Activated naive CD8-positive, alpha-beta T cell treated with anti-CD3 and anti-CD28 coated beads, Interleukin-2, amount 50 U/mL, for 24 hours (primary cell): ENCODE measurements around the gene GARRE1.

ENCODE experiments used
- ATAC-seq: fragments of 150-1000 bp; cut with Tn5 transposase; one replicate; pipeline ENCODE4 v1.10.0; 2021
- DNase-seq: peaks from one replicate; pipeline ENCODE4 v3.0.0; 2021
- H3K27ac Mint-ChIP-seq: one replicate; pipeline ENCODE4 v1.8.0; 2021; ENCODE audit warnings: mild to moderate bottlenecking, mixed read lengths
- H3K27me3 Mint-ChIP-seq: one replicate; pipeline ENCODE4 v1.8.0; 2021; ENCODE audit warnings: mixed read lengths
- H3K36me3 Mint-ChIP-seq: one replicate; pipeline ENCODE4 v1.8.0; 2021; ENCODE audit warnings: low read depth, mixed read lengths
- H3K4me1 Mint-ChIP-seq: one replicate; pipeline ENCODE4 v1.8.0; 2021; ENCODE audit warnings: mixed read lengths
- H3K4me3 Mint-ChIP-seq: one replicate; pipeline ENCODE4 v1.8.0; 2021; ENCODE audit warnings: mild to moderate bottlenecking, moderate library complexity, mixed read lengths
- H3K9me3 Mint-ChIP-seq: one replicate; pipeline ENCODE4 v1.8.0; 2021; ENCODE audit warnings: mixed read lengths

Gene GARRE1

DNA sequence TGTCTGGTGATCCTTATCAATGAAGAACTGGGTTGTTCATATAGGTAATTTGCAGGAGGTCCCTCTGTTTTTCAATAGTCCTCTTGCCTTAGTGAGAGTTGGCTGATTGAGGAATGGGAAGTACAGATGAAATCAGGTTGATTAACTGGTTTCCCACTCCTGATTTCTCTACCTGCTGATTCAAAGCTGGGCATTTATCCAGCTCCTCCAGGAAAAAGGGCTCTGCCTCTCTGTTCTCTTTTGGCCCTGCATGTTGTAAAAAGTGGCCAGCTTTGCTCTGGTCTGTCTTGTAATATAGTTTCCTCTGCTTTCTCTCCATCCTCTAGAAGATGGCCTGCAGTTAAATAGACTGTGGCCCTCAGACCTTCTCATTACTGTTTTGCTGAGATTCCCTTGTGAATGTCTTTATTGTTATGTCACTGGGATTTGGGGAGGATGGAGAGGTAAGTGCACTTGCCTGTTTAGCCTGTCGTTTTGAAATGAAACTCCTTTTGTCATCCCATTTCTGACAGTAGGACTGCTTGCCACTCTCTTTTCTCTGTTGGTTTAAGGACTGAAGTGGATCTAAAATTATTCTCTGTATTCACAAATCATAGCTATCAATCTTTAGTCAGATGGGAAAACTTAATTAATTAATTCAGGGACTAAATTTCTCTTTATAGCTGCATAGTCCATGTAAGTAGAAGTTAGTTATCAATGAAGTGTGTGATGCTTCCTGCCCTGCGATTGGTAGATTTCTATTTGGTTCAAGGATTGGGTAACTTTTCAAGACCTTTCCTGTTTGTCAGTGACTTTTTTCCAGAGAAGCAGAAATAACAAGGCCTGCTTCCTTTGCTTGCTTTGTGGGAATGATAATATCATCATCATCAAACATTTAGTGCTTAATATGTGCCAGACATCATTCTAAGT lies 28.5 kb downstream of the GARRE1 start:
- Mint-ChIP-seq H3K36me3 (peaks cover 19% of the 10 kb centered on the region), H3K27ac (no peak overlapping the region), H3K9me3 (no peaks in the 10 kb centered on the region), H3K4me1 (peaks cover 25% of the 10 kb centered on the region), H3K4me3 (no peak overlapping the region), H3K27me3 (no peaks in the 10 kb centered on the region)
- DNase-seq, result no peak
- ATAC-seq, result no peak

DNA sequence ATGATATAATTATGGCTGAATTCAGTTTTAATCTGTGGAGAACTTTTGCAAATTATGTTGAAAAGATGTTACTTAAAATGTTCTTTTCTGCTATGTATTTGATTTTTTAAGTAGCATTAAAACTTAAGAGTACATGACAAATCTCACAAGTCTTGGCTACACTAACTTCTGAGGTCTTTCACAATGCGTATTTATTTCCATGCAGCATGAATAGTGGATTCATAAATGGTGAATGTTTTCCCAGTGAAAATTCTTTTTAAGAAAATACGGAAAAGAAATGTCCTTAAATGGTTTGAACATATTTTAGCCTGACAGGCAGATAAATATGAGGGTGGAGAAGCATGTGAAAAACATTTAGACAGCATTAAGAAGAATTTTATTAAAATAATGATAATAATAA lies 30.2 kb downstream of the GARRE1 start:
- no peaks in the 10 kb centered on the region for H3K9me3 Mint-ChIP-seq
- peaks cover 19% of the 10 kb centered on the region for H3K36me3 Mint-ChIP-seq
- ATAC-seq (no peak), DNase-seq (no peak)
- H3K4me1 Mint-ChIP-seq, result peaks cover 29% of the 10 kb centered on the region
- no peaks in the 10 kb centered on the region for H3K27me3 Mint-ChIP-seq
- H3K4me3 Mint-ChIP-seq, result no peak overlapping the region
- no peak overlapping the region for H3K27ac Mint-ChIP-seq

DNA sequence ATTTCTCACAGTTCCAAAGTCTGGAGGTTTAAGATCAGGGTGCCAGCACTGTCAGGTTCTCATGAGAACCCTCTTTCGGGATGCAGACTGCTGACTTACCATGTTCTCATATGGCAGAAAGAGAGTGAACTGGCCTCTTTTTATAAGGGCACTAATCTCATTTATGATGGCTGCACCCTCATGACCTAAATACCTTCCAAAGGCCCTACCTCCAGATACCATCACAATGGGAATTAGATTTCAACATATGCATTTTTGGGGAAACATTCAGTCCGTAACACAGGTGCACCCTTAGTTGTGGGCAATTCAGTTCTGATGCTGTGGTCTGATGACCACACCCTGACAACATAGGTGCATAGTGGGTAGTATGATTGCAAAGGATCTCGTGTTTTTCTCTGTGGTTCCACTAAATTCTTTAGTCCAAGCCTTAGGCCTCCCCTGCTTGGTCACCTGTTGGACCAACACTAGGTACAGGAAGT lies 33.3 kb downstream of the GARRE1 start:
- DNase-seq (no peak), ATAC-seq (peak; percentile 2)
- H3K27me3 Mint-ChIP-seq, result no peaks in the 10 kb centered on the region
- peak overlapping the region; percentile 88 for H3K27ac Mint-ChIP-seq
- H3K9me3 Mint-ChIP-seq, result no peaks in the 10 kb centered on the region
- H3K4me3 Mint-ChIP-seq, result peak overlapping the region; percentile 26
- peaks cover 27% of the 10 kb centered on the region for H3K4me1 Mint-ChIP-seq
- peaks cover 17% of the 10 kb centered on the region for H3K36me3 Mint-ChIP-seq

DNA sequence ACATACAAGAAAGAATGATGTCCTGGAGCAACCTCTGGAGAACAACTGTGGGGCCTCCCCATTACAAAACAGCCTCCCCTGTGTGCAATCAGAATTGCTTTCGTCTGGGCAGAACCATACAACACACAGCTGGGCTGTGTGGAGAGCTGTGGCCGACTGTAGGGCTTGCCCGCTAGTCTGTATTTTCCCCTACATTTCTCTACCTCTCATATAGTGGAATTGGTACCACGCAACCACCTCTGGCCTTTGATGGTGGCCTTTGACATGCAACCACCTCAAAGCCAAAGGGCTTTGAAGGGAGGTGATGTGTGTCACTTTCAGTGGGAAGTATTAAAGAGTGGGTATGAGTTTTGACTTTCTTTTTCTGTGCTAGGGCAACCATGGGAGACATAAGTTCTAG lies 34.0 kb downstream of the GARRE1 start:
- peaks cover 23% of the 10 kb centered on the region for H3K4me1 Mint-ChIP-seq
- peak overlapping the region; percentile 88 for H3K27ac Mint-ChIP-seq
- ATAC-seq (peak; percentile 99), DNase-seq (peak; percentile 46)
- H3K27me3 Mint-ChIP-seq, result no peaks in the 10 kb centered on the region
- H3K36me3 Mint-ChIP-seq, result peaks cover 17% of the 10 kb centered on the region
- no peaks in the 10 kb centered on the region for H3K9me3 Mint-ChIP-seq
- peak overlapping the region; percentile 26 for H3K4me3 Mint-ChIP-seq

DNA sequence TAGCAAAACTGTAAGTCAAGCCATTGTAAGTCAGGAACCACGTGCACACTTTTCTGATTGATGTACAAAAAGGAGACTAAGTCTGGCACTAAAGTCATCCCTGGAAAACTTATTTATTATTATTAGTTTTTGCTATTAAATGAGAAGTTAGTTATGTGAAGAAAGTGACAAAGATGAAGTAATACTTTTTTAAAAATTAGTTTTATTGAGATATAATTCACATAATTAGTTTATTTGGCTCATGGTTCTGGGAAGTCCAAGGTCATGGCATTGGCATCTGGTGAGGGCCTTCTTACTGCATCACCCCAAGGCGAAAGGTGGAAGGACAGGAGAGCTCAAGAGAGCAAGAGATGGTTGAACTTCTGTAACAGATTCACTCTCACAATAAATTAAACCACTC lies 36.9 kb downstream of the GARRE1 start:
- peaks cover 11% of the 10 kb centered on the region for H3K36me3 Mint-ChIP-seq
- H3K27ac Mint-ChIP-seq, result no peak overlapping the region
- H3K4me3 Mint-ChIP-seq, result no peak overlapping the region
- H3K27me3 Mint-ChIP-seq, result no peaks in the 10 kb centered on the region
- ATAC-seq (no peak), DNase-seq (no peak)
- H3K4me1 Mint-ChIP-seq, result peaks cover 22% of the 10 kb centered on the region
- H3K9me3 Mint-ChIP-seq, result no peaks in the 10 kb centered on the region

DNA sequence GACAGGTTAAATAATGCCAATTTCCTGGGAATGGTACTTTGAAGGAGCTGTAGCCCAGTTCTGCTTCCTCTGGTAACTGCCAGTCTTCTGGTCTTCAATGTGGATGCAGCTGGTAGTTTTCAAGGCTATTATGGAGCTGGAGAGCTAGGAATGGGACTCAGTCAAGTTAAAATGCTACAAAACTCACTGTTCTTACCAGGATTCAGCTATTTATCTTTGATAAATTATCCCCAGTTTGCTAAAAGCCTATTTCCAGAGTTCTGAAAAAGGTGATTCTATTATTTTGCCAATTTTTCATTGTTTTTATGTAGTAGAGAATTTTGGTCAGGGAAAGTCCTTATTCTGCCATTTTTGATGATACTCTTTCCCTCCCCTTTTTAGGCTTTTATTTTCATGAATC lies 40.7 kb downstream of the GARRE1 start:
- no peaks in the 10 kb centered on the region for H3K9me3 Mint-ChIP-seq
- no peaks in the 10 kb centered on the region for H3K4me1 Mint-ChIP-seq
- ATAC-seq (no peak), DNase-seq (no peak)
- no peak overlapping the region for H3K27ac Mint-ChIP-seq
- no peak overlapping the region for H3K4me3 Mint-ChIP-seq
- no peaks in the 10 kb centered on the region for H3K27me3 Mint-ChIP-seq
- no peaks in the 10 kb centered on the region for H3K36me3 Mint-ChIP-seq

DNA sequence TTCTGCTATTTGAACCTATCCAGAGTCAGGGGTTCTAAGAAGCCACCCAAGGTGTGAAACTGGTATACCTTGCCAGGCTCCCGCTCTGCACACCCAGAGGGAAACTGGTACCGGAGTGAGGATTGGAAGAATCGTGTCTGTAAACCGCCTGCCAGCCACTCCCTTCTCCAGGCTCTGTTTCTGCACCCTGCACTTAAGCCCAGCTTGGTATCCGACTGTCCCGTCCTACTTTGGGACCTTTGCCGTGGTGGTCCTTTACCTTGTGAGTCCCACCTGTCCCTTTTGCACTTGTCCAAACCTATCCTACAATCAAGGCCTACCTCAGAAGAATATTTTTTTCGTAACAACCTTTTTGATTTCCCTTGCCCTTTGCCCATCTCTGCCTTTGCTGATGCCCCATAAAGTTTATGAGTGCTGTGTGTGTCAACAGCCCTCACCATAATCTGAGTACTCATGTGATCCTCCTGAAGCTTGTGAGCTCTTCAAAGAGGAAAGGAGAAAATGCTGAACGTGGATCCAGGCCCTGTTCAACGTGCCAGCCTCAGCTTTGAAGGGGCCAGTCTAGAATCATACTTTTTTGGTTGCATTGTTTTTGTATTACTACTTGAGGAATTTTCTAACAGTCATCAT lies 44.7 kb downstream of the GARRE1 start:
- Mint-ChIP-seq H3K27me3 (no peaks in the 10 kb centered on the region), H3K4me3 (no peak overlapping the region), H3K27ac (no peak overlapping the region), H3K4me1 (no peaks in the 10 kb centered on the region), H3K36me3 (peaks cover 2% of the 10 kb centered on the region), H3K9me3 (no peaks in the 10 kb centered on the region)
- ATAC-seq (no peak), DNase-seq (no peak)

DNA sequence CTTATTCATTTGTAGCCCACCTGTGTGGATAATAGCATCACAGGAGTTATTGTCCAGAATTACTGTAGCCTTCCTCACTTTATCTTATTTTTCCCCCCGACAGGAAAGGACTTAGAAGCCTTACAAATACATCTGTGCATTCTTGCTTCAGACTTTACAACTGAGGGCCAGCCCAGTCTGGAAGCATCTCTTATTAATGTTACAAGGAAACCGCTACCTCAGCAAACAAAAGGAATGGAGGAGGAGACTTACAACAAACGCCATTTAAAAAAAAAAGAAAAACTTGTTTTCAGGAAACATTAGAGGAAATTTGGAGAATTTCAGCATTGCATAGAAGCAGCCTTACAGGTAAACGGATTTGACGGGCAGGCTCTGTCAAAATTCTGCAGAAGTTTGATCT lies 45.2 kb downstream of the GARRE1 start:
- H3K4me3 Mint-ChIP-seq, result no peak overlapping the region
- no peaks in the 10 kb centered on the region for H3K4me1 Mint-ChIP-seq
- H3K36me3 Mint-ChIP-seq, result peaks cover 2% of the 10 kb centered on the region
- DNase-seq (no peak), ATAC-seq (no peak)
- H3K27ac Mint-ChIP-seq, result no peak overlapping the region
- no peaks in the 10 kb centered on the region for H3K9me3 Mint-ChIP-seq
- no peaks in the 10 kb centered on the region for H3K27me3 Mint-ChIP-seq

DNA sequence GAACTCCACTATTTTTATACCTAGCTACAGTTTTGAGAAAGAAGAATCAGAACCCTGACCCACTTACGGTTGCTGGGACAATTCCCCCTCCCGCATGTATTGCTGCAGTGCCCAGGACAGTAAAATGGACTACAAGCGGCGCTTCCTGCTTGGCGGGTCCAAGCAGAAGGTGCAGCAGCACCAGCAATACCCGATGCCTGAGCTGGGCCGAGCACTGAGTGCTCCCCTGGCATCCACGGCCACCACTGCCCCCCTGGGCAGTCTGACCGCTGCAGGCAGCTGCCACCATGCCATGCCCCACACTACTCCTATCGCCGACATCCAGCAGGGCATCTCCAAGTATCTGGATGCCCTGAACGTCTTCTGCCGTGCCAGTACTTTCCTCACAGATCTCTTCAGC lies 46.0 kb downstream of the GARRE1 start:
- Mint-ChIP-seq H3K27me3 (no peaks in the 10 kb centered on the region), H3K4me3 (no peak overlapping the region), H3K4me1 (no peaks in the 10 kb centered on the region), H3K36me3 (peaks cover 4% of the 10 kb centered on the region), H3K9me3 (no peaks in the 10 kb centered on the region), H3K27ac (no peak overlapping the region)
- DNase-seq (no peak), ATAC-seq (no peak)

DNA sequence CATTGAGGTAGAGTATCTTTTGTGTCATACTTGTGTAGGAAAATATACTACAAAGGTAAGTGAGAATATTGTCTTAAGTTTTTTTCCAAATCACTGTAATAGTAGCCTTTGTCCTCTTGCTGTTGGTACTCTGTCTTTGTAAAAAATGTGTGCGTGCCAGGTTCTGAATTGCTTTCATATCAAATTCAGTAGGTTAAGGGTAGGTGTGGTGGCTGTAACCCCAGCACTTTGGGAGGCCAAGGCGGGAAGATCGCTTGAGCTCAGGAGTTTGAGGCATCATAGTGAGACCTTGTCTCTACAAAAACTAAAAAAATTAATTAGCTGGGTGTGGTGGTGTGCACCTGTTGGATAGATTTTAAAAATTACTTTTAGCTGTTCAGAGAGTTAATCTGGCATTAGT lies 46.6 kb downstream of the GARRE1 start:
- H3K9me3 Mint-ChIP-seq, result no peaks in the 10 kb centered on the region
- no peak overlapping the region for H3K4me3 Mint-ChIP-seq
- H3K36me3 Mint-ChIP-seq, result peaks cover 4% of the 10 kb centered on the region
- ATAC-seq (no peak), DNase-seq (no peak)
- H3K4me1 Mint-ChIP-seq, result no peaks in the 10 kb centered on the region
- no peaks in the 10 kb centered on the region for H3K27me3 Mint-ChIP-seq
- no peak overlapping the region for H3K27ac Mint-ChIP-seq
